Thymus (tissue), 11 donors: Measurements from ENCODE around the gene ST6GALNAC5. TPM values are rescaled to one million over a fixed set of nuclear protein-coding genes. Genes with fewer than 3 reads are reported as not detected.
"Not testable (repeated sequence)": the region's sequence is repeated elsewhere in the genome, so short reads cannot be mapped to it uniquely, and the experiment has no call there.

Source experiments
- DNase-seq, 9 donors: peaks; one replicate each; pipeline ENCODE4 v3.0.0-alpha.2; 2013; ENCODE audit warnings: low spot score in 9 of 9, low read depth in 6 of 9, missing footprints in 1 of 9
- H3K27ac ChIP-seq, 2 donors: one replicate each; pipeline ENCODE4 v1.5.1; 2013; ENCODE audit warnings: control low read depth in 1 of 2, low read depth in 1 of 2, low read length in 1 of 2, mild to moderate bottlenecking in 1 of 2, moderate library complexity in 1 of 2
- H3K27me3 ChIP-seq, 2 donors: one replicate each; pipeline ENCODE4 v1.5.1; 2013; ENCODE audit warnings: low read length in 1 of 2; ENCODE audit not compliant: control insufficient read depth in 2 of 2, insufficient read depth in 1 of 2
- H3K36me3 ChIP-seq, 2 donors: one replicate each; pipeline ENCODE4 v1.5.1; 2013; ENCODE audit warnings: low read length in 1 of 2, mild to moderate bottlenecking in 1 of 2, moderate library complexity in 1 of 2; ENCODE audit not compliant: control insufficient read depth in 2 of 2, insufficient read depth in 2 of 2
- H3K4me1 ChIP-seq, 2 donors: one replicate each; pipeline ENCODE4 v1.5.1; 2013; ENCODE audit warnings: low read length in 2 of 2; ENCODE audit not compliant: control insufficient read depth in 2 of 2, insufficient read depth in 2 of 2
- H3K4me3 ChIP-seq, 2 donors: one replicate each; pipeline ENCODE4 v1.5.1; 2013; ENCODE audit warnings: low read length in 2 of 2, control low read depth in 1 of 2, mild to moderate bottlenecking in 1 of 2
- H3K9me3 ChIP-seq, 2 donors: one replicate each; pipeline ENCODE4 v1.5.1; 2013; ENCODE audit warnings: low read length in 1 of 2, mild to moderate bottlenecking in 1 of 2; ENCODE audit not compliant: control insufficient read depth in 2 of 2, insufficient read depth in 1 of 2
- WGBS: extraction: QIAGEN DNeasy Blood & Tissue Kit; methylation state at CpG from one replicate; pipeline ENCODE4 v1.1.7; 2013; 5-methylcytosine and 5-hydroxymethylcytosine counted together
- polyA plus RNA-seq: library from polyadenylated mRNA; stranded (reverse); fragments of 200-250 nt; gene quantifications from one replicate; pipeline ENCODE4 v1.2.3, GENCODE V29; 2013
- total RNA-seq: library from RNA; stranded (reverse); fragments of 120-200 nt; gene quantifications from one replicate; pipeline ENCODE4 v1.2.4, GENCODE V29; 2013
- donor health status: healthy.

Gene ST6GALNAC5
- total and polyA plus RNA-seq, 2 donors = 0.34 to 1.4 TPM

- Histone ChIP-seq H3K9me3 (no peaks in the 10 kb centered on the region), H3K4me3 (no peak overlapping the region), H3K36me3 (no peaks in the 10 kb centered on the region), H3K27ac (no peak overlapping the region), H3K27me3 (no peaks in the 10 kb centered on the region), H3K4me1 (no peaks in the 10 kb centered on the region)
- WGBS = 94% methylated on average over 4 of the region's 4 CpGs
- DNase-seq = no peak
These were observed 91.5 kb downstream of the ST6GALNAC5 start for GRCh38 chr1:76958828-76959227.

DNA sequence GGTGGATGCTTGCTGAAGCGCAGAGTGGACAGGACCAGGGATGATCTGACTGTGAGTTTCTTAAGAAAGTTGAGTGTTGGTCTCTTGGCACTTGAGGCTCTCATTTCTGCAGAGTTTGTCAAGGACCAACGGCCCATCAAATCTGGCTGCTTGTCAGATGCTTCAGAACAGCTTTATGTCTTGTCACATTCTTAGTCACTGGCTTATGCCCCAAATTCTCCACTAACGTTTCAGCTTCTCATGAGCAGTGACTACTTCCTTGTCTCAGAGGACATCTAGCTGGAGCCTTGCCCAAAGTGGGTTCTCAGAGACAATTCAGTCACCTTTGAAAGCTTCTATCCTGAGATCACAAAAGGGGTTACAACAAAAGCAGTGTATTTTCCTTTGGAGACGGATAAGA, 92.3 kb downstream of the ST6GALNAC5 start:
- no peak for DNase-seq
- no peaks in the 10 kb centered on the region for H3K9me3 ChIP-seq
- WGBS = 90% methylated on average over 4 of the region's 4 CpGs
- H3K27ac ChIP-seq = no peak overlapping the region
- H3K36me3 ChIP-seq = no peaks in the 10 kb centered on the region
- no peaks in the 10 kb centered on the region for H3K4me1 ChIP-seq
- H3K4me3 ChIP-seq = no peak overlapping the region
- no peaks in the 10 kb centered on the region for H3K27me3 ChIP-seq

- no peaks in the 10 kb centered on the region for H3K9me3 ChIP-seq
- WGBS = 90% methylated on average over 6 of the region's 6 CpGs
- no peak overlapping the region for H3K4me3 ChIP-seq
- H3K27me3 ChIP-seq = no peaks in the 10 kb centered on the region
- H3K27ac ChIP-seq = no peak overlapping the region
- H3K4me1 ChIP-seq = no peaks in the 10 kb centered on the region
- no peaks in the 10 kb centered on the region for H3K36me3 ChIP-seq
- DNase-seq = no peak
These were observed 94.0 kb downstream of the ST6GALNAC5 start for GRCh38 chr1:76961181-76961819.

- H3K4me1 ChIP-seq = no peaks in the 10 kb centered on the region
- no peak for DNase-seq
- no peaks in the 10 kb centered on the region for H3K36me3 ChIP-seq
- no peaks in the 10 kb centered on the region for H3K9me3 ChIP-seq
- H3K27me3 ChIP-seq = no peaks in the 10 kb centered on the region
- no peak overlapping the region for H3K27ac ChIP-seq
- H3K4me3 ChIP-seq = no peak overlapping the region
These were observed 94.5 kb downstream of the ST6GALNAC5 start for GRCh38 chr1:76961820-76962207.

DNA sequence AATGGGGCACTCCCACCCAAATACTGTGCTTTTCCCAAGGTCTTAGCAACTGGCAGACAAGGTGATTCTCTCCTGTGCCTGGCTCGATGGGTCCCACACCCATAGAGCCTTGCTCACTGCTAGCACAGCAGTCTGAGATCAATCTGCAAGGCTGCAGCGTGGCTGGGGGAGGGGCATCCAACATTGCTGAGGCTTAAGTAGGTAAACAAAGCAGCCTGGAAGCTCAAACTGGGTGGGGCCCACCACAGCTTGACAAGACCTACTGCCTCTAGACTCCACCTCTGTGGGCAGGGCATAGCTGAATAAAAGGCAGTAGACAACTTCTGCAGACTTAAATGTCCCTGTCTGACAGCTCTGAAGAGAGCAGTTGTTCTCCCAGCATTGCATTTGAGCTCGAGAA, 114.0 kb downstream of the ST6GALNAC5 start:
- not testable (repeated sequence) for H3K27me3 ChIP-seq, H3K4me1 ChIP-seq, DNase-seq, H3K36me3 ChIP-seq, H3K4me3 ChIP-seq, H3K27ac ChIP-seq, H3K9me3 ChIP-seq
- 28% methylated on average over 3 of the region's 3 CpGs for WGBS

GRCh38 chr1:76989976-76990375, 122.7 kb downstream of the ST6GALNAC5 start:
- Histone ChIP-seq H3K9me3 (no peaks in the 10 kb centered on the region), H3K27me3 (no peaks in the 10 kb centered on the region), H3K36me3 (no peaks in the 10 kb centered on the region), H3K4me1 (no peaks in the 10 kb centered on the region), H3K4me3 (no peak overlapping the region), H3K27ac (no peak overlapping the region)
- no peak for DNase-seq
- WGBS = 95% methylated on average over 2 of the region's 2 CpGs

GRCh38 chr1:76993036-76993435, 125.8 kb downstream of the ST6GALNAC5 start:
- Histone ChIP-seq H3K4me1 (no peaks in the 10 kb centered on the region), H3K4me3 (no peak overlapping the region), H3K36me3 (no peaks in the 10 kb centered on the region), H3K27me3 (no peaks in the 10 kb centered on the region), H3K9me3 (no peaks in the 10 kb centered on the region), H3K27ac (no peak overlapping the region)
- WGBS = 97% methylated on average over 1 of the region's 1 CpG
- no peak for DNase-seq

- no peaks in the 10 kb centered on the region for H3K27me3 ChIP-seq
- WGBS = 93% methylated on average over 4 of the region's 4 CpGs
- DNase-seq = no peak
- no peaks in the 10 kb centered on the region for H3K36me3 ChIP-seq
- H3K27ac ChIP-seq = peak overlapping the region in 1 of 2 donors; percentile 55
- no peaks in the 10 kb centered on the region for H3K9me3 ChIP-seq
- no peak overlapping the region for H3K4me3 ChIP-seq
- H3K4me1 ChIP-seq = no peaks in the 10 kb centered on the region
These were observed 131.4 kb downstream of the ST6GALNAC5 start for GRCh38 chr1:76998582-76999223.

GRCh38 chr1:77007675-77008074, 140.4 kb downstream of the ST6GALNAC5 start:
- Histone ChIP-seq H3K36me3 (no peaks in the 10 kb centered on the region), H3K4me3 (no peak overlapping the region), H3K9me3 (no peaks in the 10 kb centered on the region), H3K27me3 (no peaks in the 10 kb centered on the region), H3K4me1 (no peaks in the 10 kb centered on the region), H3K27ac (no peak overlapping the region)
- WGBS = 91% methylated on average over 3 of the region's 3 CpGs
- no peak for DNase-seq
